ENCODE measurements around the gene MTOR. TPM values are rescaled to one million over a fixed set of nuclear protein-coding genes. Genes with fewer than 3 reads are reported as not detected.

Gene MTOR
- total RNA-seq, 1 experiment from 2014 or later, result 36.1 TPM

GRCh38 chr1:11057477-11057876 is 204.9 kb downstream of the MTOR start:
- CTCF ChIA-PET, result interaction anchor here (1.6 kb wide), 1 partner anchor 20 kb away, joined by 9 read pairs; no protein-coding TSS in a partner anchor
- H3K4me1 Mint-ChIP-seq (ENCODE audit: low read depth, unreplicated experiment), result no peaks in the 10 kb centered on the region
- no peaks in the 10 kb centered on the region for H3K27me3 Mint-ChIP-seq (ENCODE audit: unreplicated experiment)
- no peak overlapping the region for H3K27ac Mint-ChIP-seq (ENCODE audit: unreplicated experiment)
- no peak for DNase-seq
- intact Hi-C loops (cut with micrococcal nuclease; ENCODE audit: unreplicated experiment), result no loop called here
- peaks cover 44% of the 10 kb centered on the region for H3K36me3 Mint-ChIP-seq (ENCODE audit: insufficient read depth, unreplicated experiment)
- H3K9me3 Mint-ChIP-seq (ENCODE audit: low read depth, unreplicated experiment), result no peaks in the 10 kb centered on the region
- no peak overlapping the region for H3K4me3 Mint-ChIP-seq (ENCODE audit: low read depth, unreplicated experiment)
- no peak for TF ChIP-seq CTCF (IDR thresholded peaks at IDR 0.05; ENCODE audit: unreplicated experiment)
- no TSS peak for BruUV-seq (replicated peaks)

Other genes with a start within 250 kb of the MTOR start
- 124 and 130 TPM in 2 replicates for gene TARDBP, start 249.9 kb downstream of the MTOR start, total RNA-seq (2022)
- not detected in 2 replicates for gene MASP2, start 215.3 kb downstream of the MTOR start, total RNA-seq (2022)
- gene SRM, start 202.5 kb downstream of the MTOR start, total RNA-seq (2022), result 70.5 and 82.7 TPM in 2 replicates
- 50.8 and 56.4 TPM in 2 replicates for gene EXOSC10, start 162.7 kb downstream of the MTOR start, total RNA-seq (2022)
- not detected in 2 replicates for gene ANGPTL7, start 73.2 kb downstream of the MTOR start, total RNA-seq (2022)
- 13.7 and 14.1 TPM in 2 replicates for gene UBIAD1, start 10.6 kb upstream of the MTOR start, total RNA-seq (2022)
- gene DISP3, start 216.6 kb upstream of the MTOR start, total RNA-seq (2022), result 0.86 and 1.3 TPM in 2 replicates

All from Calu3 (cell line).